K562 (cell line): ENCODE measurements around the gene PPIA. TPM values are rescaled to one million over a fixed set of nuclear protein-coding genes. Genes with fewer than 3 reads are reported as not detected.

Source experiments
- ARNT ChIP-seq, 2 experiments: fragments of 450-650 bp; IDR thresholded peaks; 2 replicates each; pipeline ENCODE4 v1.6.1; 2016; ENCODE audit warnings: mild to moderate bottlenecking in 1 of 2
- BCL6 ChIP-seq: fragments of 250-450 bp; sonication (Bioruptor Pico); IDR thresholded peaks from 2 replicates; pipeline ENCODE4 v1.4.0; 2020
- CXXC5 ChIP-seq: fragments of 250-450 bp; sonication (Bioruptor Pico); IDR thresholded peaks from 2 replicates; pipeline ENCODE4 v1.8.0; 2022; ENCODE audit warnings: inconsistent platforms, mild to moderate bottlenecking, moderate library complexity
- MAZ ChIP-seq, 2 experiments: fragments of 450-650 bp in 1 of 2; sonication (generic) in 1 of 2; formaldehyde crosslinking; IDR thresholded peaks in 1 of 2; conservative IDR thresholded peaks in 1 of 2; 2 replicates each; pipeline versions ENCODE4 v1.4.0 to v1.5.0; 2020; ENCODE audit warnings: mild to moderate bottlenecking in 1 of 2, missing genetic modification reagents in 1 of 2
- NCOR1 ChIP-seq: fragments of 450-650 bp; IDR thresholded peaks from 2 replicates; pipeline ENCODE4 v1.6.1; 2016; ENCODE audit warnings: mild to moderate bottlenecking, moderate library complexity
- NFRKB ChIP-seq: fragments of 450-650 bp; IDR thresholded peaks from 2 replicates; pipeline ENCODE4 v1.6.1; 2016; ENCODE audit warnings: low read depth
- POLR2B ChIP-seq: fragments of 450-650 bp; IDR thresholded peaks from 2 replicates; pipeline ENCODE4 v1.6.1; 2018; ENCODE audit warnings: low read depth; ENCODE audit not compliant: partially characterized antibody
- SMAD4 ChIP-seq: fragments of 250-450 bp; sonication (Bioruptor Pico); conservative IDR thresholded peaks from 2 replicates; pipeline ENCODE4 v1.8.0; 2021; ENCODE audit warnings: inconsistent platforms, mild to moderate bottlenecking, moderate library complexity
- THRB ChIP-seq: fragments of 450-650 bp; formaldehyde crosslinking; conservative IDR thresholded peaks from 2 replicates; pipeline ENCODE4 v1.4.0; 2022; ENCODE audit warnings: mild to moderate bottlenecking, missing genetic modification characterization
- TSHZ1 ChIP-seq: fragments of 250-450 bp; sonication (Bioruptor Pico); IDR thresholded peaks from 2 replicates; pipeline ENCODE4 v1.4.0; 2020; ENCODE audit warnings: mild to moderate bottlenecking, moderate library complexity
- XRCC4 ChIP-seq: IDR thresholded peaks from one replicate; pipeline ENCODE4 v1.6.1; 2011; ENCODE audit not compliant: insufficient read depth, insufficient read length; ENCODE audit errors: extremely low read depth
- ZBTB49 ChIP-seq: sonication (generic); formaldehyde crosslinking; IDR thresholded peaks from 2 replicates; pipeline ENCODE4 v1.8.0; 2022; ENCODE audit warnings: missing genetic modification reagents, mild to moderate bottlenecking, borderline replicate concordance
- ZSCAN32 ChIP-seq: fragments of 450-650 bp; formaldehyde crosslinking; IDR thresholded peaks from 2 replicates; pipeline ENCODE4 v1.4.0; 2020; ENCODE audit warnings: mild to moderate bottlenecking, moderate library complexity
- polyA plus RNA-seq, 8 experiments: library from polyadenylated mRNA; depleted of rRNA in 4 of 8; stranded (reverse) in 5 of 8; unstranded in 3 of 8; fragments of >200 nt; fragmentation: Nextera tagmentation in 2 of 8; fragmentation: Illumina TruSeq in 1 of 8; extraction: Ambion mirVana in 2 of 8; extraction: Trizol in 1 of 8; gene quantifications; 2 replicates each; pipeline versions ENCODE4 v1.2.1 to v1.2.3, GENCODE V29; 2011 to 2014; ENCODE audit warnings: inconsistent platforms in 1 of 8, missing spikeins in 1 of 8
- total RNA-seq, 7 experiments: library from RNA; depleted of rRNA in 6 of 7; stranded (reverse); fragments of >200 nt in 6 of 7; fragmentation: Illumina TruSeq in 2 of 7; extraction: Trizol in 2 of 7; gene quantifications; 2 replicates each; pipeline versions ENCODE4 v1.2.1 to v1.2.3, GENCODE V29; 2011 to 2021; ENCODE audit warnings: low replicate concordance in 1 of 7
- TF ChIP-seq, protein P1 (sequence below): fragments of 250-450 bp; sonication (Bioruptor Pico); IDR thresholded peaks from 2 replicates; pipeline ENCODE4 v1.9.0; 2021; ENCODE audit warnings: mild to moderate bottlenecking
- TF ChIP-seq, protein P2 (sequence below): sonication (generic); formaldehyde crosslinking; IDR thresholded peaks from 2 replicates; pipeline ENCODE4 v1.8.1; 2023; ENCODE audit warnings: mild to moderate bottlenecking, missing genetic modification reagents, moderate library complexity
- TF ChIP-seq, protein P3 (sequence below), 2 experiments: fragments of 450-650 bp; IDR thresholded peaks; 2 replicates each; pipeline ENCODE4 v1.6.1; 2016

Gene PPIA
- total and polyA plus RNA-seq, 9 of the 15 experiments (the other 6 are each of a cell fraction or from before 2014, with no cell fraction given), result 2,583 to 7,504 (median 3,973) TPM

DNA sequence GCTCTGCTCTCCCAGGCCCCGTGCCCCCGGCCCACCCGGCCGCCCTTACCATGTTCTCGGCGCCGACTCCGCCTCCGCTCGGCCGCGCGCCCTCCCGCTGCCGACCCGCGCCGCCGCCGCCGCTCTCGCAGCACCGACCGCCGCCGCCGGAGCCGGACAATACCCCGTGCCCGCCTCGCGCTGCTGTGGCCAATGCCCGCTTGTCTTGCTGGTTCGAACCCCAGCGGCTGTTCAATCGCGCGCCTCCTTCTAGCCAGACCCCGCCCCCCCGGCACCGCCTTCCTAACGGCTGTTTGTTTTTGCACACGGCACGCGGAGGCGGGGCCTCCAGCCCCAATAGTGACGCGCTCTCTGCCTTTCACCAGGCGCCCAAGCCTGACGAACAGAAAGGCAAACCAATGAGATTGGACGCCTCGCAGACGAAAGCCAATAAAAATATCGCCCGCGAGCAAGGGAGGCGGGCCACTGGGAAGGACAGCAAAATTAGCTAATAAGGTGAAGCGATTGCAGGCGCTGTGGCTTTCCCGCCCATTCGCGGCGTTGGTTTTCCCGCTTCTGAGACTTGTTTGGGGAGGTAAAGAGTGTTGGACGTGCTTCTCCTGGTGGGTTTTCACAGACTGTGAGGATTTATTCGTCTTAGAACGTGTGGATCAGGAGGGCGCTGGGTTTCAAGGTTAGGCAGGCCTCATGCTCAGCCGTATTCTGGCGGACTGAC lies 51.6 kb downstream of the PPIA start, which contains the start of gene H2AZ2 (continued):
- TF ChIP-seq ZSCAN32 (peak; percentile 26; the same call in 1 of the 2 replicates), THRB (CRISPR knock-in tag) (peak; percentile 93), CXXC5 (CRISPR knock-in tag) (peak; percentile 99), ARNT (IDR thresholded peaks at IDR 0.05) (no peak), TSHZ1 (CRISPR knock-in tag) (no peak), ZBTB49 (CRISPR knock-in tag) (no peak; the same call in 1 of the 2 replicates), POLR2B (peak; percentile 95), SMAD4 (CRISPR knock-in tag) (0 out of 2 replicates have a peak, but pooled peaks have one; percentile 58), MAZ (CRISPR knock-in tag; conservative IDR thresholded peaks at IDR 0.05 in 1 of 2, IDR thresholded peaks at IDR 0.05 in 1 of 2) (peak; percentile 48 to 65; a peak in 2 of 4 replicates), NCOR1 (peak; percentile 33; the same call in 1 of the 2 replicates), BCL6 (CRISPR knock-in tag) (no peak), NFRKB (peak; percentile 96; the same call in 1 of the 2 replicates), XRCC4 (no peak)
- TF ChIP-seq, protein P1, sequence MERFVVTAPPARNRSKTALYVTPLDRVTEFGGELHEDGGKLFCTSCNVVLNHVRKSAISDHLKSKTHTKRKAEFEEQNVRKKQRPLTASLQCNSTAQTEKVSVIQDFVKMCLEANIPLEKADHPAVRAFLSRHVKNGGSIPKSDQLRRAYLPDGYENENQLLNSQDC, result 0 out of 2 replicates have a peak, but pooled peaks have one; percentile 39
- TF ChIP-seq, protein P2, sequence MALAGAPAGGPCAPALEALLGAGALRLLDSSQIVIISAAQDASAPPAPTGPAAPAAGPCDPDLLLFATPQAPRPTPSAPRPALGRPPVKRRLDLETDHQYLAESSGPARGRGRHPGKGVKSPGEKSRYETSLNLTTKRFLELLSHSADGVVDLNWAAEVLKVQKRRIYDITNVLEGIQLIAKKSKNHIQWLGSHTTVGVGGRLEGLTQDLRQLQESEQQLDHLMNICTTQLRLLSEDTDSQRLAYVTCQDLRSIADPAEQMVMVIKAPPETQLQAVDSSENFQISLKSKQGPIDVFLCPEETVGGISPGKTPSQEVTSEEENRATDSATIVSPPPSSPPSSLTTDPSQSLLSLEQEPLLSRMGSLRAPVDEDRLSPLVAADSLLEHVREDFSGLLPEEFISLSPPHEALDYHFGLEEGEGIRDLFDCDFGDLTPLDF (CRISPR knock-in tag), result peak; percentile 99
- TF ChIP-seq, protein P3, sequence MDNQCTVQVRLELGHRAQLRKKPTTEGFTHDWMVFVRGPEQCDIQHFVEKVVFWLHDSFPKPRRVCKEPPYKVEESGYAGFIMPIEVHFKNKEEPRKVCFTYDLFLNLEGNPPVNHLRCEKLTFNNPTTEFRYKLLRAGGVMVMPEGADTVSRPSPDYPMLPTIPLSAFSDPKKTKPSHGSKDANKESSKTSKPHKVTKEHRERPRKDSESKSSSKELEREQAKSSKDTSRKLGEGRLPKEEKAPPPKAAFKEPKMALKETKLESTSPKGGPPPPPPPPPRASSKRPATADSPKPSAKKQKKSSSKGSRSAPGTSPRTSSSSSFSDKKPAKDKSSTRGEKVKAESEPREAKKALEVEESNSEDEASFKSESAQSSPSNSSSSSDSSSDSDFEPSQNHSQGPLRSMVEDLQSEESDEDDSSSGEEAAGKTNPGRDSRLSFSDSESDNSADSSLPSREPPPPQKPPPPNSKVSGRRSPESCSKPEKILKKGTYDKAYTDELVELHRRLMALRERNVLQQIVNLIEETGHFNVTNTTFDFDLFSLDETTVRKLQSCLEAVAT (IDR thresholded peaks at IDR 0.05), result peak in 1 of 2 experiments; percentile 94; a peak in 2 of 4 replicates
